Measurements from ENCODE around the gene BANP.

DNA sequence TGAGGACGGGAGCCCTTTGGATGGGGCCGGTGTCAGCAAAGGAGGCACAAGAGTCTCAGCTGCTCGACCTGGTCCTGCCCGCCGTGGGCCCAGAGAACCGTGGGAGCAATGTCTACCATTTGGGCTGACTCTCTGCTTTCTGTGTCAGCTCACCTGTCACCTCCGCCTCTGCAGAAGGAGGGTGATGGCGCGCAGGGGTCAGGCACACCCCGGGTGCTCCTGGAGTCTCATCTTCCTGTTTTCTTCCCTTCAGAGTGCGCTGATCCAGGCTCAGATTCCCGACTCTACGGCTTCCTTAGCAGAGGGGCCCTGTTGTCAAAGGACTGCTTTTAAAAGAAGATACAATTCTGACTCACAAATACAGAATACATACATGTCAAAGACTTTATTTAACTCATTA is 167.1 kb downstream of the BANP start:
- TF ChIP-seq, protein P1, sequence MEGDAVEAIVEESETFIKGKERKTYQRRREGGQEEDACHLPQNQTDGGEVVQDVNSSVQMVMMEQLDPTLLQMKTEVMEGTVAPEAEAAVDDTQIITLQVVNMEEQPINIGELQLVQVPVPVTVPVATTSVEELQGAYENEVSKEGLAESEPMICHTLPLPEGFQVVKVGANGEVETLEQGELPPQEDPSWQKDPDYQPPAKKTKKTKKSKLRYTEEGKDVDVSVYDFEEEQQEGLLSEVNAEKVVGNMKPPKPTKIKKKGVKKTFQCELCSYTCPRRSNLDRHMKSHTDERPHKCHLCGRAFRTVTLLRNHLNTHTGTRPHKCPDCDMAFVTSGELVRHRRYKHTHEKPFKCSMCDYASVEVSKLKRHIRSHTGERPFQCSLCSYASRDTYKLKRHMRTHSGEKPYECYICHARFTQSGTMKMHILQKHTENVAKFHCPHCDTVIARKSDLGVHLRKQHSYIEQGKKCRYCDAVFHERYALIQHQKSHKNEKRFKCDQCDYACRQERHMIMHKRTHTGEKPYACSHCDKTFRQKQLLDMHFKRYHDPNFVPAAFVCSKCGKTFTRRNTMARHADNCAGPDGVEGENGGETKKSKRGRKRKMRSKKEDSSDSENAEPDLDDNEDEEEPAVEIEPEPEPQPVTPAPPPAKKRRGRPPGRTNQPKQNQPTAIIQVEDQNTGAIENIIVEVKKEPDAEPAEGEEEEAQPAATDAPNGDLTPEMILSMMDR (IDR thresholded peaks at IDR 0.05; ENCODE audit: poor library complexity): no peak
- no peak for TF ChIP-seq EZH2 (IDR thresholded peaks at IDR 0.05; ENCODE audit: borderline replicate concordance)
